Measurements from ENCODE around the gene FAM83F.

FAM83F gene

GRCh38 chr22:39965748-39966147 is 29.0 kb upstream of the FAM83F start:
- in situ Hi-C loops (cut with MboI; ENCODE audit: low sequenced_read_pairs): no loop called here

DNA sequence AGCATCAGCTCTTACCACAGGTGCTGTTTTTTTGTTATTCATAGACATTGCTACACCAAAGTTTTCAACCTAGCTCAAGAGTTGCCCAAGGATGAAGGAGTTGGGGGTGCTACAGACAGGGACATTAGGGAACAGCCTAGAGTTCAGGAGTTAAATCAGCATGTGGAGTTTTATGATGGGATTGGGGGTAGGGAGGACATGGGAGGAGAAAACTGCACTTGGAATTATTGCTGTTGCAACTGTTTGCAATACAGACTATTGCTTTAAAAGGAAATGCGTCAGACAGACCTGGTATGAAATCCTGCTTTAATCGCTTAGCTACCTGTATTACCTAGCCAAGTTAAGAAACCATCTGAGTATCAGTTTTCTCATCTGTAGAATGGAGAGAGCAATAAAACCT is 28.3 kb upstream of the FAM83F start:
- in situ Hi-C loops (cut with MboI; ENCODE audit: low sequenced_read_pairs): no loop called here

DNA sequence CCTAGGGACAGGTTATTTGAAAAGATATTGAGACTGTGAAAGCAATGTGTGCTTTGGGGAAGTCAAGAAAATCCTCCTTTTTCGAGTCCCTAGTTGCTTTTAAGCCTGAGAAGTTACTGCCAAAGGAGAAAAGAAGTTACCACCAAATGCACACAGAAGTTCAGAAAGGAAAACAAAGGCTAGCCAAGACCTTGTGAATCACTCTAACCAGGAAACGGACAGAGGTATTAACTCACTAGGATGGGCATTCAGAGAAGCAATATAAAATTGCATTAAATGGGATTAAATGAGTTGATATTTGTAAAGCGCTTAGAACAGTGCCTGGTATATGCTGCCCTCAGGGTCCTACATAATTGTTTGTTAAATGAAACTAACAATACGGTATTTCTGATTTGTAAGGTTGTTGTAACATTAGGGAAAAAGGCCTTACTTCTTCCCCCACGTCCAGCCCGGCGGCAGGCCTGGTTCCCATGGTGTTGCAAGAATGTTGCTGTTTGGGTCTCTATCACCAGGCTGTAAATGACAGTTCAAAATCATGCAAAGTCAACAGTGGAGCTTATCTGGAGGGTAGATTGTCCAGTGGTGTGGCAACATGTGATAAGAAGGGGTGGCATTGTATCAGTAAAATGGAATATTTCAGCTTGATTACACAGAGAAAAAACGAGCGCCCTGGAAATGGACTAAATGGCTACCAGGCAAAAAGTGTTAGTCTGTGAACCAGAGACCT is 27.5 kb upstream of the FAM83F start:
- in situ Hi-C loops (cut with MboI; ENCODE audit: low sequenced_read_pairs): no loop called here

GRCh38 chr22:39967996-39968972 is 26.5 kb upstream of the FAM83F start:
- in situ Hi-C loops (cut with MboI; ENCODE audit: low sequenced_read_pairs): no loop called here

DNA sequence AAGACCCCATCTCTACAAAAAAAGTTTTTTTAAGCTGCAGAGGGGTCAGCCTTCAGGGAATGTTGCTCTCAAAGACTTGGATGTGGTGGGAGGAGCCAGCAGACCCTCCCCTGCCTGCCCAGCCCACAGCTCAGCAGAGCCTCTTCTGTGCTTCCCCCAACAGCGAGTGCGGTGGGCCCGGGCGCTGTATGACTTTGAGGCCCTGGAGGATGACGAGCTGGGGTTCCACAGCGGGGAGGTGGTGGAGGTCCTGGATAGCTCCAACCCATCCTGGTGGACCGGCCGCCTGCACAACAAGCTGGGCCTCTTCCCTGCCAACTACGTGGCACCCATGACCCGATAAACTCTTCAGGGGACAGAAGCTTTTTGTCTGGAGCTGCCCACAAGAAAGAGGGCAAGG is 24.0 kb upstream of the FAM83F start:
- in situ Hi-C loops (cut with MboI; ENCODE audit: low sequenced_read_pairs): no loop called here

DNA sequence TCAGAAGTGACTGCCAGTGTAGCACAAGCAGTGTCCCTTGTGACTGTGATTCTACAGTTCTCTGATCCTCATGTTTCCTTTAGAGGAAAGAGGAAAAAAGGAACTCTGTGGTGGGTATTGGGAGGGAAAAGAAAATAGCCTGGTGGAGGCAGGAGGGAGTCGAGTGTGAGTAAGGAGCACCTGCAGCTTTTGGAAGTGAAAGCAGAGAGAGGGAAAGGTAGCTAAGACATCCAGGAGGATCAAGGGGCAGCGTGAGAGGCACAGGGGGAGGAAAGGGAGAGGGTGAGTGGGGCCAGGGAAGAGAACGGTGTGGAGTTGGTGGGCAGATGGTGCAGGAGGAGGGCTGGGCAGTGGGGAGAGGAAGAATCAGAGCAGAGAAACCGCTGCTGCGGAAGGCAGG is 22.1 kb upstream of the FAM83F start:
- in situ Hi-C loops (cut with MboI; ENCODE audit: low sequenced_read_pairs): no loop called here

- in situ Hi-C loops (cut with MboI; ENCODE audit: low sequenced_read_pairs): no loop called here
These were observed 21.1 kb upstream of the FAM83F start for GRCh38 chr22:39973656-39974055.

GRCh38 chr22:39974065-39974464 is 20.7 kb upstream of the FAM83F start:
- in situ Hi-C loops (cut with MboI; ENCODE audit: low sequenced_read_pairs): no loop called here

DNA sequence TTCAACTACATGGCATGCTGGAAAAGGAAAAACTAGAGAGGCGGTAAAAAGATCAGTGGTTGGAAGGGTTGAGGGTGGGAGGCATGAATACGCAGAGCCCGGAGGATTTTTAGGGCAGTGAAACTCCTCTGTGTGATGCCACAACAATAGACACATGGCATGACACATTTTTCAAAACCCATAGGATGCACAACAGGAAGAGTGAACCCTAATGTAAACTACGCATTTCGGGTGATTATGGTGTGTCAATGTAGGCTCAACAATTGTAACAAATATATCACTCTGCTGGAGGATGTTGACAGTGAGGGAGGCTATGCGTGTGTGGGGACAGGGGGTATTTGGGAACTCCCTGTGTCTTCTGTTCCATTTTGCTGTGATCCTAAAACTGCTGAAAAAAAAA is 15.7 kb upstream of the FAM83F start:
- in situ Hi-C loops (cut with MboI; ENCODE audit: low sequenced_read_pairs): no loop called here

GRCh38 chr22:39979458-39979857 is 15.3 kb upstream of the FAM83F start:
- in situ Hi-C loops (cut with MboI; ENCODE audit: low sequenced_read_pairs): no loop called here

GRCh38 chr22:39980596-39980995 is 14.2 kb upstream of the FAM83F start:
- in situ Hi-C loops (cut with MboI; ENCODE audit: low sequenced_read_pairs): no loop called here

GRCh38 chr22:39983346-39983745 is 11.4 kb upstream of the FAM83F start:
- in situ Hi-C loops (cut with MboI; ENCODE audit: low sequenced_read_pairs): no loop called here

- in situ Hi-C loops (cut with MboI; ENCODE audit: low sequenced_read_pairs): no loop called here
These were observed 10.7 kb upstream of the FAM83F start for GRCh38 chr22:39984006-39984405.

DNA sequence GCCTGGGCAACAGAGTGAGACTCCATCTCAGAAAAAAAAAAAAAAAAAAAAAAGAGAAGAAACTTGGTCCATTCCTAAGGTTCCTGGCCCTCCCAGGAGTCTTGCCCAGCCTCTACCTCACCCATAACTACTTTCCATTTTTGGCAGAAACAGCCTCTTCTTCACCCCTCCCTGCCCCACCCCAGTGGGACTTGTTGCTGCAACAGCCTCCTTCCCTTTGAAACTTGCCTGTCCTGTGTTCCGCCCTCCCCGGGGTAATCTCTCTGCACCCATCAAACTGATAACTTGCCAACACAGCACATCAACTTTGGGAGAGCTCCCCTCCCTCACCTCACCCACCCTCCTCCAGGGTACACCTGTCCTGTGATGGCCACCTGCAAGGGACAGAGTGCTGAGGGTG is 10.0 kb upstream of the FAM83F start:
- in situ Hi-C loops (cut with MboI; ENCODE audit: low sequenced_read_pairs): no loop called here

GRCh38 chr22:39985383-39986035 is 9.2 kb upstream of the FAM83F start:
- in situ Hi-C loops (cut with MboI; ENCODE audit: low sequenced_read_pairs): no loop called here

DNA sequence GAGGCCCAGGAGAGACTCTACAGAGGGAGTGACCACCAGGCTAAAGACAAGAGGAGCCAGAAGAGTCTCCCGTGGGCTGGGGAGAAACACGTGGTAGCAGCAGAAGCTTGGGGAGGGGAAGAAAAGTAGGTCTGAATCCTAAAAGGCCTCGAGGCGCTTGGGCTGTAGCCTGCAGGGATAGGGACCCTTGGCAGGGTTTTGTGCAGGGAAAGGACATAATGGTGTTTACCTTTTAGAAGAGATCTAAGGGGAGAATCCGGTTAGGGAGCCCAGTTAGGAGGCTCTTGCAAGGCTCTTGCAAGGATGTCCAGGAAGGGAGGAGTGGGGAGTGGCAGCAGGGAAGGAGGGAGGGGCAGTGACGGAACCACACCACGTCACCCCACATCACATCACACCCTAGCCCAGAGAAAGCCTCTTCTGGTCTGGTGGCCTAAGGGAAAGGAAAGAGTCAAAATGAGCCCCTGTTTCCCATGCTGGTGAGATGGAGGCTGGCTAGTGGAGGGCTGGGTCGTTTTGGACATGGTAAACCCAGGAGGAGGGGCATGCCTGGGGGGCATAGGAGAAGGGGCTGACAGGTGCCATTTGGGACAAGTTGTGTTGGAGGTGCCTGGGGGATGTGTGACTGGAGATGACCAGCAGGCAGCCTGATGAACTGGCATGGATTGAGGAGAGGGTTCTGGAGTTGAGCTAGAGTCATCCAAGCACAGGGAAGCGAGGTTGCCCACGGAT is 6.2 kb upstream of the FAM83F start:
- in situ Hi-C loops (cut with MboI; ENCODE audit: low sequenced_read_pairs): no loop called here

DNA sequence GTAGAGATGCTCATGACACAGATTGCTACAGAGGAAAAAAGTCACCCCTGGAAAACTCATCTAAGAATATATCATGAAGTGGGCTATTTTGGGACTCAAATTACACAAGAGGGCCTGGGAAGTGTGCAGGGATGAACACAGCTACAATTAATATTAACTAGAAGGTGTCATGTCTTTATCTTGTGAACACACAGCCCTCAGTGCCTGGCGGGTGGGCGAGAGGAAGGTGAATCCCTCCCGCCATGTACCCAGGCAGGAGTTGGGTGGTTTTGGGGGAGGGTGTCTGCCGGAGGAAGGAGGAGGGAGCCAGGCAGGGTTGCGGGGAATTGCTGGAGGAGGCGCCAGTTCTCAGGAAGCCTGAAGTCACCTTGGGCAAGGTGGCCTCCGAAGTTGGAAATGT is 5.1 kb upstream of the FAM83F start:
- in situ Hi-C loops (cut with MboI; ENCODE audit: low sequenced_read_pairs): no loop called here

DNA sequence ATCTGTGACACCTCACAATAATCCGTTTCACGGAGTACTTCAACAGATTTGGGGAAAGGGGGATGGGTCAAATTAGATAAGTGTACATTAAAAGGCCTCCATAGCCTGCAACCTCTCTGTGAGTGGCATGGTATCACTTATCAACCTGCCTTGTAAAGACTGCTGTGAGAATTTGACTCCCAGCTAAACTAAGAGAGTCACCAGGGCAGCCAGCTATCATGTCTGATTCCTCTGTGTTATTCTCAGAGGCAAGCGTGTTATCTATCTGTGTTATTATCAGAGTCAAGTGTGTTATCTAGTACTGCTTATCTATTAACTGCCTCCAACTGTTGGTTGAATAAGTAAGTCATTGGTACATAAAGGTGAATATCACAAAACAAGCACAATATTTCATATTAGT is 4.1 kb upstream of the FAM83F start:
- in situ Hi-C loops (cut with MboI; ENCODE audit: low sequenced_read_pairs): no loop called here

DNA sequence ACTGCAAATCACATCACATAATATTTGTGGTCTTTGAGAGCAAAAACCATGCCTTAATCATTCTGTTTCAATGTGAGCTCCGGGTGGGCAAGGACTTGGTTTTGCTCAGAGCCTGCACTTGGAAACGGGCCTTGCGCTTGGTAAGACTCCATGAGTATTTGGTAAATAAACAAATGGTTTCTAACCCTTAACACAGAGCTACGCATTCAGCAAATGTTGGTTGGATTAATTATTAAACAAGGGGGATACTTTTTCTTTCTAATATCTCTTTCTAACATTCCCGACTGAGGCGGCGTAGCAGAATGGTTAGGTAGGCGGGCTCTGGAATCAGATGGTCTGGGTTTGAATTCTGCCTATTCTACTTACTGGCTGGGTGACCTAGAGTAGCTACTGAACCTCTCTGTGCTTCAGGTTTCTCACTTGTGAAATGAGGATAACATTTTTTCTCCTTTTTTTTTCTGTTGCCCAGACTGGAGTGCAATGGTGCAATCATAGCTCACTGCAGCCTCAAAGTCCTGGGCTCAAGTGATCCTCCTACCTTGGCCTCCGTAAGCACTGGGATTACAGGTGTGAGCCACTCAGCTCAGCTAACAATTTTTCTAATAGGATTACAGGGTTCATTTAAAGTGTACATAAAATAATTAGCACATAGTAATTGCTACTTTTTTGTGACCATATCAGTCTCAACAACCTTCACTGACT is 3.4 kb upstream of the FAM83F start:
- in situ Hi-C loops (cut with MboI; ENCODE audit: low sequenced_read_pairs): no loop called here

- in situ Hi-C loops (cut with MboI; ENCODE audit: low sequenced_read_pairs): no loop called here
These were observed 2.5 kb upstream of the FAM83F start for GRCh38 chr22:39992088-39992826.

Data from HL-60/S4 treated with retinoic acid at 250 ng/mL for 4 days and 3 days (cell line).